ENCODE data around the gene VCPKMT.

GRCh38 chr14:50110323-50111037 is 5.9 kb downstream of the VCPKMT start:
- TF ChIP-seq CTCF (IDR thresholded peaks at IDR 0.05), result no peak
- TF ChIP-seq POLR2A (IDR thresholded peaks at IDR 0.05), result no peak
